GM21825 (cell line): ENCODE results near the gene SPINT2.
"Not testable (repeated sequence)": the region's sequence is repeated elsewhere in the genome, so short reads cannot be mapped to it uniquely, and the experiment has no call there.

ENCODE experiments used
- ATAC-seq: cut with Tn5 transposase; IDR thresholded peaks from one replicate; pipeline ENCODE4 v1.9.1; 2021; ENCODE audit warnings: mild to moderate bottlenecking, moderate library complexity; ENCODE audit not compliant: unreplicated experiment

Gene SPINT2

GRCh38 chr19:38264486-38265212 lies at the start of gene SPINT2:
Gene SPINT2 (plus strand): TSS chr19:38264573. CDS start chr19:38264893, 320 bp downstream.
- ATAC-seq = no peak

DNA sequence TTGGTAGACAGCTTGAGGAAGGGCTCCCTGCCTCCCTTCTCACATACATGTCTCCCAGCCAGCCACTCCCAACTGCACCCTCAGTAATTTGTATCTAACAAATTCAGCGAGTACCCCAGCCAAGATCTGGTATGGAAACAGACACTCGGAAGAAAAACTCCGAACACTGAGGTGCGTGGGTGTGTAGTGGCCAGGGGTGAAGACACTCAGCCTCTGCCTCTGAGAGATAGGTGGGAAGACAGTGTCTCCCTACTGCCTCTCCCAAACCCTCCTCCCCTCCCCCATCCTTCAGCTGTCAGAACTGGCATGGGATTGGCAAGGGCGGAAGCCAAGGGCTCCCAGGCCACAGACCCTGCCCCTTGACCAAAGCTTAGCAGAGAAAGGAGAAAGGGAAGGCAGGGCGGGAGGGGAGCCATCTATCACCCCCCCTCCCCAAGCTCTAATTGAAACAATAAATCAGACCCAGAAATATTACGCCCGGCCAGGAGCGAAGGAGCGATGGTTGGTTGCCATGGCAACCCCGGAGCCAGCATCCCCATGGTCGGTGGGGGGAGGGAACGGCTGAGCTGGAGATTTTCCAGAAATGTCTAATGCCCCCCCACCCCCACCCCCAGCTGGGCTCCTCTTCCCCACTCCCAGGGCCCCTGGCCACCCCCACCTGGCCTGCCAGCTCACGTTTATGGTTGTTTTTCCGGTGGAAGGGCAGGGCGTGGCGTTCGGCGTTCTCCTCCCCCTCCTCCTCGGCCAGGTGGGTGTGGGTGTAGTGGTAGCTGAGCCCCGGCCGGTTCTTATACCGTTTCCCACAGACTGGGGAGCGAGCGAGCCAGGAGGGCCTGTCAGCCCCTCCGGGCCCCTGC lies 47.4 kb upstream of the SPINT2 start:
- no peak for ATAC-seq

DNA sequence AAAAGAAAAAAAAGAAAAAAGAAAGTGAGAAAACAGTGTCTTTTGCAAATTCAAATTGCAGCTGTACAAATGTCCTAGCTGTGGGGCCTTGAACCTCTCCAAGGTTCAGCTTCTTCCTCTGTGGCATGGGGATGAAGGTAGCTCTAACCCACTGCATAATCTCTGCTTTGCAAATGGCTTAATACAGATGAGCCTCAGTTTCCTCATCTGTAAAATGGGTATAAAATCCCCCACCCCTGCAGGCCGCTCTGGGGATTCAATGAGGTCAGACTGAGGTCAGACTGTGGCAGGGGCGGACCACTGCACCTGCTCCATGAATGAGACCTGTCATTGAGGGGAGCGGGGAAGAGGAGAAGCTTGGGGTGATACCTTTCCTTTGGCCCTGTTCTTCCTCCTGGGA lies 46.2 kb upstream of the SPINT2 start:
- ATAC-seq = no peak

DNA sequence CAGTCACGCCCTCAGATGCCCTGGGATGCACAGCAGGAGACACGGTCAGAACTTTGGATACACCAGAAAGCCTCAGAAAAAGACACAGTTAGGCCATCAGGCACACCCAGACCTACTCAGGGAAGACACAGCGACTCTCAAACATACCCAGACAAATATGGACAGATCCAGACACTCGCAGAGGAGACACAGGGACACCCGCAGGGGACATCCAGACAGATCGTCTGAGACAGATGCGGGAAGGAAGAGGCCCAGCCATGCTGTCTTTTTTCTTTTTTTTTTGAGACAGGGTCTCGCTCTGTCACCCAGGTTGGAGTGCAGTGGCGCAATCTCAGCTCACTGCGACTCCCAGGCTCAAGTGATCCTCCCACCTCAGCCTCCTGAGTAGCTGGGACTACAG lies 45.2 kb upstream of the SPINT2 start:
- ATAC-seq = no peak

DNA sequence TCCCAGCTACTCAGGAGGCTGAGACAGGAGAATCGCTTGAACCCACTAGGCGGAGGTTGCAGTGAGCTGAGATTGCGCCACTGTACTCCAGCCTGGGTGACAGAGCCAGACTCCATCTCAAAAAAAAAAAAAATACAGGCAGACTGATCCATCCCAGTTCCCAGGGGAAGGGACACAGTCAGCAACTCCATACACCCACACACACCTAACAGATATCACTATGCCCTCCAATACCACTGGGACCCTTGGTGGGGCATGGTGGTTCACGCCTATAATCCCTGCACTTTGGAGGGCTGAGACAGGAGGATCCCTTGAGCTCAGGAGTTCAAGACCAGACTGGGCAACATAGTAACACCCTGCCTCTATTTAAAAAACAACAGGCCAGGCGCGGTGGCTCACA lies 43.0 kb upstream of the SPINT2 start:
- no peak for ATAC-seq

DNA sequence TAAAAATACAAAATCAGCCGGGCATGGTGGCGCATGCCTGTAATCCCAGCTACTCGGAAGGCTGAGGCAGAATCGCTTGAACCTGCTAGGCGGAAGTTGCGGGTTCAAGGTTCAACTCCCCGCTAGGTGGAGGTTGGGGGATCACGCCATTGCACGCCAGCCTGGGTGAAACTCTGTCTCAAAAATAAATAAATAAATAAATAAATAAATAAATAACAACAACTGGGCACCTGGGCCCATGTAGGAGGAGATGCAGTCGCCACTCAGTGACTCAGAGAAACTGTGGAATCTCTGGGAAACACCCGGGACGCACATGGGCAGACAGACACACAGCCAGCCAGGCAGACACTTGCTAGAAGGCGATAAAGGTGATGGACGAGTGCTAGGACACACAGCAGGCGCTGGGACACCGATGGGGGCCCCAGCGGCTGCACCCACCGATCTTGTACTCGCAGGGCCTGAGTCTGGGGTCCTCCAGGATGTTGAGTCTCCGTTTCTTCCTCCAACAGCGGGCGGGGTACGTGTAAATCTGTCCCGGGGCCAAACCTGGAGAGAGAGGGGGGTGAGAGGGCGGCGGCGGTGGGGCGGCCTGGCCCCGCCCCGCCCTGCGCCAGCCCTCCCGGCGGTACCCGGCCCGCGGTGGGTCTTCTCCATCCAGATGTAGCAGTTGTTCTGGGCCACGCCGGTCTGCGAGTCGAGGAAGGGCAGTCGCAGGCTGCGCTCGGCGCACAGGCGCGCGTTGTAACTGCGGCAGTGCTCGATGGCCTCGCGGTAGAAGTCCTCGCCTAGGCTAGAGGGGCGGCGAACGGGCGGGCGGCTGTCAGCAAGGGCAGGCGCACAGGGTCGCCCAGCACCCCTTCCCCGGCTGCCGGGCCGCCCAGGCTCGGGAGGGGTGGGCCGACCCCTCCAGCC lies 42.2 kb upstream of the SPINT2 start:
- ATAC-seq = no peak

- no peak for ATAC-seq
Observed at GRCh38 chr19:38223119-38223523, 41.3 kb upstream of the SPINT2 start.

DNA sequence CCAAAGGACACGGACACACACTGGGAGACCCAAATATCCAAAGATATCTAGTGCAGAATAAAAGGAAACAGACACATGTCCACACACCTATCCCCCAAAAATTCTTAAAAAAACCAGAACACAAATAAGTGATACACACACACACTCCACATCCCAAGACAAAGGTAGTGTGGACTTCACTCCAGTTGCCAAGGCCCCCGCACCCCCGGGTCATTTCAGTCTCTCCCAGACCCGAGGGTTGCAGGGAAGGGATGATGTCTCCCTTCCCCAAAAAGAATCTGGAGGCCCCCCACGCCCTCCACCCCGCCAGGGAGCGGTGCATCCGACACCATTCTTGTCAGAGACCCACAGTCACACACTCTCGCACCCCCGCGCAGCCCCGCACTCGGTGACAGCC lies 40.8 kb upstream of the SPINT2 start:
- ATAC-seq = no peak

- no peak for ATAC-seq
Observed at GRCh38 chr19:38224014-38224862, 40.1 kb upstream of the SPINT2 start, which contains the start of gene DPF1. Gene DPF1 (minus strand): TSS chr19:38224222. CDS start chr19:38224142, 80 bp downstream.

DNA sequence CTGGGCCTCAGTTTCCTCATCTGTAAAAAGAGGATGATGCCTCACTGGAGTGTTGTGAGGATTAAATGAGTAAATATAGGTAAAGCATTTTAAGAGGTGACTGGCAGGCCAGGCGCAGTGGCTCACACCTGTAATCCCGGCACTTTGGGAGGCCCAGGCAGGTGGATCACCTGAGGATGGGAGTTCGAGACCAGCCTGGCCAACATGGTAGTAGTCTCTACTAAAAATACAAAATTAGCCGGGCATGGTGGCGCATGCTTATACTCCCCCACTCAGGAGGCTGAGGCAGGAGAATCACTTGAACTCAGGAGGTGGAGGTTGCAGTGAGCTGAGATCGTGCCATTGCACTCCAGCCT lies 39.5 kb upstream of the SPINT2 start:
- ATAC-seq = not testable (repeated sequence)

- no peak for ATAC-seq
Observed at GRCh38 chr19:38227287-38228004, 36.9 kb upstream of the SPINT2 start.

- ATAC-seq = no peak
Observed at GRCh38 chr19:38228005-38228377, 36.4 kb upstream of the SPINT2 start.

- no peak for ATAC-seq
Observed at GRCh38 chr19:38228491-38229439, 35.6 kb upstream of the SPINT2 start.

DNA sequence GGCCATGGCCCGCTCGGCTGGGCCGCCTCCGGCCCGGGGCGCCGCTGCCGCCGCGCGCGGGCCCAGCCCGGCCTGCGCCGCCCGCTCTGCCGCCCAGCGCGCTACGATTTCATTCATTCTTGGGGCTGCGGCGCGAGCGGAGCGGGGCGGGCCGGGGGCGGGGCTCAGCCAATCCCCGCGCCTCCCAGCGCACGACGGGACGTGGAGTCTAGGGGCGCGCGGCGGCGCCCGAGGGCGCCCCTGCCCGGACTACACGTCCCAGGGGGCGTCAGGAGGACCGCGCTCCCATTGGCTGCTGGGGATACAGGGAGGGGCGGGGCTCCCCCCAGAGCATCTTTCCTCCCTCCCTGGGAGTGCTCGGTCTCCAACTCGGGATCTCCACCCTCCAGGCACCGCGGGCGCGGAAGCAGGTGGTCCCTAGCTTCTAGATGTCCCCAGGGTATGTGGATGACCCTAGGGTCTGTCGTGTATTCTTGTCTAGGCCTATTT lies 34.7 kb upstream of the SPINT2 start:
- peak; percentile 72 for ATAC-seq

GRCh38 chr19:38230506-38231133 lies 33.8 kb upstream of the SPINT2 start:
- not testable (repeated sequence) for ATAC-seq

- no peak for ATAC-seq
Observed at GRCh38 chr19:38231918-38232317, 32.5 kb upstream of the SPINT2 start.

DNA sequence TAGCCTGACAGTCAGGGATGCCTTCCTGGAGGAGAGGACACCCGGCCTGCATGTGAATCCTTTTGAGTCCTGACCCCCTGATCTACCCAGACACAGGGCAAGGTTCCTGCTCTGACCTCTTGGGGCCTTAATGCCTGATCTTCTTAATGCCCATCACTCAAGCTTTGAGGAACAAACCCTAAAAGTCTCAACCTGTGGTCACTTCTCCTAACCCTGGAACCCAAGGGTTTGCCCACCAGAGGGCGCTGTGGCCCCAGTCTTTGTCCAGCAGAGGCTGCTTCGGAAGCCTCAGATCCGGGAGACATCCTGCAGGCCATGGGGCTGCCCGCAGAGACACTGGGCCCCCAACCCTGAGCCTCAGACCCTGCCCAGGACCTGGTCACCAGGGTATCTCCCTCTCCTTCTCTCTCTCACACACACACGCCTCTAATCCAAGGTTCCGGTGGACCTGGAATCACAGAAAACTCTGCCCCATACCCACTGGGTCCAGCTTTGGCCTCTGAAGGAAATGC lies 30.6 kb upstream of the SPINT2 start:
- no peak for ATAC-seq

DNA sequence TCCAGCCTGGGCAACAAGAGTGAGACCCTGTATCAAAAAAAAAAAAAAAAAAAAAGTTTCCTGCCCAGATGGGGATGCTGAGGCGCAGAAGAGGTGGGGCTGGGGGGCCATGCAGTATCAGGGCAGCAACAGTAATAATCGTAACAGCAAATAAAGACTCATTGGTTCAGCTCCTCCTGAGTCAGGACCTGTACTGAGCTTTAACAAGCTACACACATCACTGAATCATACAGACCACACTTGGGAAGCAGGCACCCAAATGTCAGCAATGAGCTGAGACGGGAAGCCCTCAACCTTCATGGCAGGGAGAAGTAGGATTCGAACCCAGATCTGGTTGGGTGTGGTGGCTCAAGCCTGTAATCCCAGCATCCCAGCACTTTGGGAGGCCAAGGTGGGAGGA lies 29.8 kb upstream of the SPINT2 start:
- ATAC-seq = no peak
